Uterus (tissue), 4 donors: ENCODE results near the gene OBSCN. TPM values are rescaled to one million over a fixed set of nuclear protein-coding genes. Genes with fewer than 3 reads are reported as not detected.

ENCODE experiments used
- DNase-seq, 2 donors: peaks; one replicate each; pipeline ENCODE4 v3.0.0-alpha.2; 2019 to 2020
- H3K27ac ChIP-seq, 2 donors: fragments of 200-600 bp; sonication (generic); 1 replicate in 1 of 2; 2 replicates in 1 of 2; pipeline ENCODE4 v1.5.1; 2016 to 2018
- H3K27me3 ChIP-seq, 2 donors: fragments of 200-600 bp; sonication (generic); one replicate each; pipeline ENCODE4 v1.5.1; 2018 to 2019; ENCODE audit warnings: control low read depth in 1 of 2
- H3K36me3 ChIP-seq, 2 donors: fragments of 200-600 bp; sonication (generic); one replicate each; pipeline ENCODE4 v1.5.1; 2019; ENCODE audit warnings: control low read depth in 1 of 2
- H3K4me1 ChIP-seq, 2 donors: fragments of 200-600 bp; sonication (generic); one replicate each; pipeline ENCODE4 v1.5.1; 2018 to 2019; ENCODE audit warnings: control low read depth in 1 of 2
- H3K4me3 ChIP-seq, 2 donors: fragments of 200-600 bp; sonication (generic); 1 replicate in 1 of 2; 2 replicates in 1 of 2; pipeline ENCODE4 v1.5.1; 2018 to 2019; ENCODE audit warnings: mild to moderate bottlenecking in 1 of 2
- H3K9me3 ChIP-seq, 2 donors: fragments of 200-600 bp; sonication (generic); one replicate each; pipeline ENCODE4 v1.5.1; 2019; ENCODE audit warnings: control low read depth in 1 of 2
- CTCF ChIP-seq, 4 experiments: fragments of 200-600 bp in 2 of 4; fragments of 450-650 bp in 2 of 4; sonication (generic) in 2 of 4; IDR thresholded peaks; one replicate each; pipeline ENCODE4 v1.5.1; 2016 to 2019; ENCODE audit warnings: antibody characterized with exemption in 4 of 4, mild to moderate bottlenecking in 2 of 4, moderate library complexity in 1 of 4
- POLR2A ChIP-seq, 2 donors: fragments of 450-650 bp; IDR thresholded peaks; one replicate each; pipeline ENCODE4 v1.6.1; 2016; ENCODE audit warnings: antibody characterized with exemption in 2 of 2, mild to moderate bottlenecking in 1 of 2, moderate library complexity in 1 of 2
- intact Hi-C: fragments of 100-400 bp; cut with DNase I; formaldehyde crosslinking; loops from one replicate; pipeline ENCODE4 v1.15.1; 2023; ENCODE audit warnings: low total_unique reads
- total RNA-seq, 4 donors: library from RNA; depleted of rRNA in 3 of 4; stranded (reverse); fragments of >200 nt in 3 of 4; gene quantifications; one replicate each; pipeline versions ENCODE4 v1.1.0 to v1.2.4, GENCODE V29; 2014 to 2023
- donor health status: DM: yes; HTN: yes; CAD: no.

OBSCN gene
- total RNA-seq, 4 donors from 2014 or later = 5.9 to 53.2 (median 22.4) TPM

- H3K4me3 ChIP-seq = no peak overlapping the region
- H3K27me3 ChIP-seq = no peaks in the 10 kb centered on the region
- H3K9me3 ChIP-seq = no peaks in the 10 kb centered on the region
- H3K27ac ChIP-seq = peak overlapping the region; percentile 44 to 60
- no peaks in the 10 kb centered on the region for H3K36me3 ChIP-seq
- no peak for DNase-seq
- H3K4me1 ChIP-seq = no peaks in the 10 kb centered on the region
- TF ChIP-seq CTCF (IDR thresholded peaks at IDR 0.05) (no peak), POLR2A (IDR thresholded peaks at IDR 0.05) (no peak)
- intact Hi-C loops = no loop called here
Measured at GRCh38 chr1:228377664-228378089, 169.8 kb downstream of the OBSCN start.

GRCh38 chr1:228378090-228378872 is 170.4 kb downstream of the OBSCN start:
- DNase-seq = peak; percentile 66 to 75
- H3K27me3 ChIP-seq = no peaks in the 10 kb centered on the region
- intact Hi-C loops = no loop called here
- H3K4me1 ChIP-seq = no peaks in the 10 kb centered on the region
- H3K27ac ChIP-seq = peak overlapping the region; percentile 44 to 60
- no peak for TF ChIP-seq POLR2A (IDR thresholded peaks at IDR 0.05)
- TF ChIP-seq CTCF (IDR thresholded peaks at IDR 0.05) = peak; percentile 37 to 77 (median 52)
- no peaks in the 10 kb centered on the region for H3K36me3 ChIP-seq
- H3K9me3 ChIP-seq = no peaks in the 10 kb centered on the region
- peak overlapping the region; percentile 36 to 41 for H3K4me3 ChIP-seq

GRCh38 chr1:228378873-228379460 is 171.1 kb downstream of the OBSCN start:
- TF ChIP-seq POLR2A (IDR thresholded peaks at IDR 0.05) = no peak
- no peak for TF ChIP-seq CTCF (IDR thresholded peaks at IDR 0.05)
- peak overlapping the region; percentile 36 to 41 for H3K4me3 ChIP-seq
- peak overlapping the region; percentile 44 to 60 for H3K27ac ChIP-seq
- no peaks in the 10 kb centered on the region for H3K36me3 ChIP-seq
- intact Hi-C loops = no loop called here
- H3K9me3 ChIP-seq = no peaks in the 10 kb centered on the region
- DNase-seq = no peak
- H3K27me3 ChIP-seq = no peaks in the 10 kb centered on the region
- no peaks in the 10 kb centered on the region for H3K4me1 ChIP-seq

- H3K4me3 ChIP-seq = no peak overlapping the region
- no peaks in the 10 kb centered on the region for H3K4me1 ChIP-seq
- no peak for TF ChIP-seq CTCF (IDR thresholded peaks at IDR 0.05)
- TF ChIP-seq POLR2A (IDR thresholded peaks at IDR 0.05) = no peak
- H3K27me3 ChIP-seq = no peaks in the 10 kb centered on the region
- DNase-seq = no peak
- no peaks in the 10 kb centered on the region for H3K9me3 ChIP-seq
- intact Hi-C loops = no loop called here
- H3K36me3 ChIP-seq = no peaks in the 10 kb centered on the region
- no peak overlapping the region for H3K27ac ChIP-seq
Measured at GRCh38 chr1:228379666-228380065, 171.8 kb downstream of the OBSCN start.

- intact Hi-C loops = no loop called here
- TF ChIP-seq POLR2A (IDR thresholded peaks at IDR 0.05) = no peak
- no peak for TF ChIP-seq CTCF (IDR thresholded peaks at IDR 0.05)
Measured at GRCh38 chr1:228381356-228381755, 173.5 kb downstream of the OBSCN start.

More at GRCh38 chr1:228381356-228381755, 173.5 kb downstream of the OBSCN start:
- no peaks in the 10 kb centered on the region for H3K27me3 ChIP-seq
- no peak overlapping the region for H3K4me3 ChIP-seq
- H3K4me1 ChIP-seq = no peaks in the 10 kb centered on the region
- H3K27ac ChIP-seq = no peak overlapping the region
- no peak for DNase-seq
- no peaks in the 10 kb centered on the region for H3K36me3 ChIP-seq
- no peaks in the 10 kb centered on the region for H3K9me3 ChIP-seq
